EH (cell line): ENCODE data around the gene PLEKHH2.
"Not testable (repeated sequence)": the region's sequence is repeated elsewhere in the genome, so short reads cannot be mapped to it uniquely, and the experiment has no call there.

Experiments used
- DNase-seq: peaks from one replicate; pipeline ENCODE4 v3.0.0-alpha.2; 2015; ENCODE audit warnings: low read depth

Gene PLEKHH2

DNA sequence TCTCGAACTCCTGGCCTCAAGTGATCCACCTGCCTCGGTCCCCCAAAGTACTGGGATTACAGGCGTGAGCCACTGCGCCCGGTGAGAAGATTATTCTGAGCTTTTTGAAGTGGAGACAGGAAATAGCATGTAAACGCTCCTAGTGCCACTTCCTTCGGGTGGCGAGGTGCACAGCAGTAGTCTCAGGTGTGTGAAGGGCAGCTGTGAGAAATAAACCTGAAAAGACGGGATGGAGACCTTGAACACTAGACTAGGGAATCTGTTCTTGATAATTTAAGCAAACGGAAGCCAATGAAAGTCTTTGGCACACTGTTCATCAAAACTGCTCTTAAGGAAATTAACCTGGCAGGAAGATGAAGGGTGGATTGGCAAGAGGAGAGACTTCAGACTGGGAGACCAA is 439 bp upstream of the PLEKHH2 start:
- DNase-seq, result no peak

- no peak for DNase-seq
Observed at GRCh38 chr2:43642363-43642762, 5.3 kb downstream of the PLEKHH2 start.

- DNase-seq, result no peak
Observed at GRCh38 chr2:43643680-43644079, 6.6 kb downstream of the PLEKHH2 start.

GRCh38 chr2:43648994-43649701 is 12.1 kb downstream of the PLEKHH2 start:
- peak; percentile 30 for DNase-seq

DNA sequence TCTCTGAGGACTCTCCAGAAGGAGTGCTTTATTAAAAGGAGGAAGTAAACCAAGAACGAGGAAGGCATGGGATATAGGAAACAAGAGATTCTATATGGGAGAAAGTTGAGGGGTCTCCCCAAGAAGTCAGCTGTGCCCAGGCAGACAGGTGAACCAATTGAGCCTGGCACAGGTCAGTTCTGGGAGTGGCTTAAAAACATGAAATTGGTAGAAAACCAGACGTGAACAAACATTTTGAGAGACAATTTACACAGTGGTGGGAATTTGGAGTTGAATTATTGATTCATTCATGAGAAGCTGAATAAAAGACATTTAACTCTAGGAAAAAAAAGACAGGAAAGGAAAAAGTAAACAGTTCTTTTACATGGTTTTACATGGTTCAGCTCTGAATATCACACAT is 16.4 kb downstream of the PLEKHH2 start:
- no peak for DNase-seq

- DNase-seq, result no peak
Observed at GRCh38 chr2:43657241-43657640, 20.2 kb downstream of the PLEKHH2 start.

DNA sequence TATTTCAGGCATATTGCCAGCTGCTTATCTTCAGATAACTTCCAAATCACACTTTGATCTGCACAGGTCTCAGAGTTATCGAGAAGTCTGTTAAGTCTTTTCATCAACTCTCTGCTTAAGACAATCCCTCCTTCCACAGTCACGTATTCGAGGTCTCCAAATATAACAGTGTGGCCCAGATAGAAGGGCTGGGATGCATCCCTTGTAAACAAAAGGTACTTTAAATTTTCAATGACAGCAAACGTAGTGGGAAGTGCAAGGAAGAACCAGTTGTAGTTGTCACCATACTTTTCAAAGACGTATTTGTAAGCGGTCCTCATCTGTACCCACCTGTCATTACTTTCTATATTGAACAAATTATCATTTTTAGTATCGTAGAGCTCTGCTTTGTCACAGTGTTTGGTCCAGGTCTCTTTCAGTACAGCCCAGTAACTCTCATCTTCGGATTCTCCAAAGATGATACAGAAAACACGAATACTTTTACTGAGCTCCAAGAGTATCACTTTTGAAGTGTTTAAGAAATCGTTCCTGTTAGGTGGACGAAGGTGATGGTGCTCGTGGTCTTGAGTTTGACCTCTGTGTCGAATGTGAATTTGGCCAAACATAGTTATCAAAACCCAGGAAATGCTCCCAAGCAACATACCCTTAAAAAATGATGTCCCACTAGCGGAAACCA is 38.7 kb downstream of the PLEKHH2 start:
- DNase-seq, result no peak

DNA sequence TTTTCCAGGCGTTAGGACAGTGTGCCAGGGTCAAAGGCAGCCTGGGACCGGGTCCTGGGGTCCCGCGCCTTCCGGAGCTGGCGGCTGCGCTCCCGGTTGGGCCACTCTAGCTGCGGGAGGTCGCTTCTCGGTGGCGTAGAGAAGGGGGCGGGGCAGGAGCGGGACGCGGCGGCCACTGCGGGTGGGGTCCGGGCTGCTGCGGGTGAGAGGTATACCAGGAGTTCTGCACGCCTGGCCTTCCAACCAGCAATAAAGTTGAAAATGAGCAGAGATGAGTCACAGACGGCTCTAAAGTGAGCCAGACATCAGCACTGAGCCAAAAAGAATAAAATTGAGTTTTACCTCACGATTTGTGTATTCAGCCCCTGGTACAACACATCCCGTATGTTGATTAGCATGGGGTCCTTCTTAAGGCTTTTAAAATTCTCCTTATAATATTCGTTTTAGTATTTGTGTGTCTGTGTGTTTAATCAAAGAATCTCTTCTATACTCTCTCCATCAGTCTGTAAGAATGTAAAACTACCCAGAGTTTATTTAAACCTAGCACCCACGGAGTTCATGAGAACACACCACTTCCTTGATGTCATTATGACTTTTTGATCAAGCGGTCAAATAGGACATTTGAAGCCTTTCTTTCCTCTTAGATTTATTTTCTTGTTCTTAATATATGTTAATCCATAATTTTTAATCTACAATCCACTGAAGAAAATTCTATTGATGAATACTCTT is 39.4 kb downstream of the PLEKHH2 start, which contains the start of gene C1GALT1C1L:
C1GALT1C1L (minus strand) TSS at position 108 of the 729 bp plus-strand sequence; CDS start at position 1, 107 bp downstream.
- peak; percentile 59 for DNase-seq

- not testable (repeated sequence) for DNase-seq
Observed at GRCh38 chr2:43677783-43678182, 40.7 kb downstream of the PLEKHH2 start.

DNA sequence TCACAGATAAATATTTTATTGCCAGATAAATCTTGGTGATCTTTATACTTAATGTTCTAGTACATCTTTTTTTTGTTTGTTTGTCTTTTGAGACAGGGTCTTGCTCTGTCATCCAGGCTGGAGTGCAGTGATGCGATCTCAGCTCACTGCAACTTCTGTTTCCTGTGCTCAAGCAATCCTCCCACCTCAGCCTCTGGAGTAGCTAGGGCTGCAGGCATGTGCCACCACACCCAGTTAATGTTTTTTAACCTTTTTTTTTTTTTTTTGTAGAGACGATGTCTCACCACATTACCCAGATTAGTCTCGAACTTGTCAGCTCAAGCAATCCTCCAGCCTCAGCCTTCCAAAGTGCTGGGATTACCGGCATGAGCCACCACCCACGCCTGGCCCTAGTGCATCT is 48.3 kb downstream of the PLEKHH2 start:
- no peak for DNase-seq

GRCh38 chr2:43689999-43690398 is 52.9 kb downstream of the PLEKHH2 start:
- no peak for DNase-seq

DNA sequence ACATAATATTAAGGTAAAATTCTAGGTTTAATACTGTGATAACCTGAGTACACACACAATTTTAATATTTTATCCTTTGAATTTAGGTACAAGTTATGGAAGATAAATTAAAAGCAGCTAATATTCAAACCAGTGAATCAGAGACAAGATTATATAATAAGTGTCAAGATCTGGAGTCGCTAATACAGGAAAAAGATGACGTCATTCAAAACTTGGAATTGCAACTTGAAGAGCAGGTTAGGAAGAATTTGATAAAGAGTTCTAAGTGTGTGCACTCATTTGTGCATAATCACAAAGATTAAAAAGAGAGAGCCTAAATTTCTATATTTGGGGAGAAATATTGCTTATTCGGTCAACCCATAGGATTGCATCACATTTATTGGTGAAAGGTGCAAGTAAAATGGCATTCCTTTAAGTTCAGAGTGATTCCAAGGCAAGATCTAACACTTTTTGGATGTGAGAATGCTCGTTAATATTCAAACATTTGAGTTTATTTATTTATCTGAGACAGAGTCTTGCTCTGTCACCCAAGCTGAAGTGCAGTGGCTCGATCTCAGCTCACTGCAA is 55.5 kb downstream of the PLEKHH2 start:
- DNase-seq, result no peak

- DNase-seq, result not testable (repeated sequence)
Observed at GRCh38 chr2:43698140-43698539, 61.1 kb downstream of the PLEKHH2 start.

DNA sequence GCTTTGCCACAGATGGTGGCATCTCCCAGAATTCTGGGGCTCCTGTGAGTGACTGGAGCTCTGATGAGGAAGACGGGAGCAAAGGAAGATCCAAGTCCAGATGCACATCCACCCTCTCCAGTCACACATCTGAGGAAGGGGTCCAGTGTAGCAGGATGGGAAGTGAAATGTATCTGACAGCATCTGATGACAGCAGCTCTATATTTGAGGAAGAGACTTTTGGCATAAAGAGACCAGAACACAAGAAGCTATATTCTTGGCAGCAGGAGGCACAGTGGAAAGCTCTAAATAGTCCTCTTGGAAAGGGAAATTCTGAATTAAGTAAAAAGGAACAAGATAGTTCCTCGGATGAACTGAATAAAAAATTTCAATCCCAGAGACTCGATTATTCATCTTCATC is 62.7 kb downstream of the PLEKHH2 start:
- DNase-seq, result no peak

DNA sequence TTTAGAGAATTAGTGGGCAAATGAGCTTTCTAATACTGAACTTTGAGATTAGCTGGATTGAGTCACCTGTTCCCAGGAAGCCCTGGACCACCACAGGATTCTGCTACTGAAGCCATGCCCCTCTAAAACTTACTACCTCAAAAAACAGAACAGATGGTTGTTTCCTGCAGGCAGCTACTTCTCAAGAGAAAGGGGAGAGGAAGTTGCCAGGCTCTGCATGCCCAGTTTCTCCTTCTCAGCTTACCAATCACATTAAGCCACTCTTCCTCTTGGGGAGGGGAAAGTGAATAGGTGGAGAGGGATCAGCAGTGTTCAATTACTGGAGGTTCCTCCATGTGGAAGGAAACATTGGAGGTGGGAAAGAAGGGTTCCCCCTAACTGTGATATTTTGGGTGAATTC is 64.1 kb downstream of the PLEKHH2 start:
- DNase-seq, result no peak

DNA sequence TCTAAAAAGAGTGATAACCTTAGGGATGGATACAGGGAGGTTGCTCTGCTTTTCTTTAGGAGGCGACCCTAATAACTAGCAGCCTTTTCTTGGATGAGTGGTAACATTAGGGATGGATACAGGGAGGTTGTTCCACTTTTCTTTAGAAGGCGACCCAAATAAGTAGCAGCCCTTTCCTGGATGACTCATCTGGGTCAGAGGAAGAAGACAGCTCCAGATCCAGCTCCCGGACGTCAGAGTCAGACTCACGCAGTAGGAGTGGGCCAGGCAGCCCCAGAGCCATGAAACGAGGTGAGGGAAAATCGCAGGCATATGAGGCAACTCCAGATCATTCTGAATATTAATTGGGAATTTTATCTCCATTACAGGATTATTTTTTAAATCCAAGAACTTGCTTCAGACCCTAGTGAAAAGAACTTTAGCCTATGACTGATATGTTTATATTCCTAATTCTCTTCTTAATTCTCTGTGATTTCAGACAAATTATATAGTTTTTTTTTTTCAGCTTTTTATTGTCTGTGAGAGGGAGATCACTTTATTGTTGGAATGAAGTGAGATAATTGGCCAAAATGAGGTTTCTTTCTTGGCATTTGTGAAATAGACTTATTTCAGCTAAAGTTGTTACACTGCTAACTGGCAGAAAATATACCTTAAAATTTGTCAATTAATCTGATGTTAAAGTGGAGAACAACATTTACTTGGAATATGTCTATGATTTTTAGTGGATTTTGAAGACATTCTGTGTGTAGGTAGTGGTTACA is 70.4 kb downstream of the PLEKHH2 start:
- peak; percentile 74 for DNase-seq

GRCh38 chr2:43708178-43708577 is 71.1 kb downstream of the PLEKHH2 start:
- DNase-seq, result no peak

DNA sequence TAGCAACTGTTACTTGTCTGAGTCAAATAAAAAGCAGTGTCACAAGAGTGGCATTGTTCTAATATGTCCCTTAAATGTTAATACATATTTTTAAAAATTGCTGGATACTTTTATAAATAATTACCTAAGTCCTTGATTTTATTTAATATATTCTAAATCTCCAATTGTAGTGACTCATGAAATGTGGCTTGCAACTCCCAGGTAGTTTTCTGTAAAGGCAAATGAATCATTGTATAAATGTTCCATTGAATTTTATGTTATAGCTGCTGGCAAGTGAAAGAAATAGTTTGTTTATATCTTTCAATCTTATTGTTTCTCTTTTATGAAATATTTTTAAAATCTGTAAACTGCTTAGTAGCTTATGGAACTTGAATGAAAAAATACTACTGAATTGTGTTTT is 71.8 kb downstream of the PLEKHH2 start:
- no peak for DNase-seq

DNA sequence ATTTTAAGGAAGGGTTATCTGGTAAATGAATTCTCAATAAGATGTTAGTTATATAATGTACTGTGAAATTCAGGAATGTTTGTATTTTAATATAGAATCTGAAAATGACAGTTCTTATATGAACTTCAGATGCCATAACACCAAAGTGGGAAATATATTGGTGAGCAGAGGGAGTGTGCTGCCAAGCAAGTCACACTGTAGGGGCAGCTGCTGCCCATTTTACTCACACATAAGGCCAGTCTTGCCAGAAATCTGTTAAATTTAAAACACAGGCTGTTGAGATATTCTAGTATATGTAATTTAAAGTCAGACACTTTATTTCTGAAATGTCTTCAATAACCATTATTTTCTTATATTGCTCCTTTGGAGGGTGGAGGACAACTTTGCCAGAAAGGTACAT is 73.8 kb downstream of the PLEKHH2 start:
- DNase-seq, result no peak

GRCh38 chr2:43714164-43714563 is 77.1 kb downstream of the PLEKHH2 start:
- DNase-seq, result peak; percentile 56

DNA sequence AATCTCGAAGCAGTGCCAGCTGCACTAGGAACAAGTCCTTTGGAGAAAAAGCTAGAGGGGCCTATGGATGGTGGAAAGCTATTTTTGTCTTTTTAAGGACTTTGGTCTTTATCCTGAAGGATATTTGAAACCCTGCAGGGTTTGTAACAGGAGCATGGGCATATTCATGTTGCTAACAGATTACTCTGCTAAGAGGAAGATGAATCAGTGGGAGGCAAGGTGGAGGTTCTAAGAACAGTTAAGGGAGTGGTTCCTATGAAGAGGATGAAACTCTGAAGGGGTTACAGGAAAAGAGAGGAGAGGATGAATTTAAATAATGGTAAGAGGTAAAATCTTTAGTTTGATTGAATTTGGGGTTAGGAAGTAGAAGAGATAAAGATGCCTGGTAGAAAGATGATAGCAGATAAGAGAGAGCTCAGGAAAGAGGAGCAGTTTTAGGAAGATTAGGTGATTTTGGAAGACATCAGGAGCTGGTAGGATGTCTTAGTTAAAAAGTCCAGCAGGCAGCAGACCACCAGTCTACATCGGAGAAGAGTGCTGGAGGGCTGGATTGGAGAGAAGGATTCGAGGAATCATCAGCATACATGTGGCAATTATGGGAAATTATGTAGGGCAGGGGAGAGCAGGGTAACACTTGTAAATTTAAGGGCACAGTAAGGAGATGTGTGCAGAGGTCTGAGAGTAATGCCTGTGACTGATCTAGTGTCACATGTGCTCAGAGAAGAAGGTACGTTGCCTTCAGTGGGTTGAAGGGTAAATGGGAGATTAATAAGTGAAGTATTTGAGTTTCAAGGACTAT is 78.4 kb downstream of the PLEKHH2 start:
- DNase-seq, result no peak
